Stimulated activated CD4-positive, alpha-beta T cell treated with anti-CD3 and anti-CD28 coated beads, Interleukin-4, amount 100 ng/mL, for 4 hours (primary cell): ENCODE measurements around the gene ATP13A3.

Source experiments
- DNase-seq, 2 experiments: peaks; one replicate each; pipeline ENCODE4 v3.0.0-alpha.2; 2020

ATP13A3 gene

GRCh38 chr3:194439881-194440550 is 46.8 kb downstream of the ATP13A3 start:
- DNase-seq, result no peak

DNA sequence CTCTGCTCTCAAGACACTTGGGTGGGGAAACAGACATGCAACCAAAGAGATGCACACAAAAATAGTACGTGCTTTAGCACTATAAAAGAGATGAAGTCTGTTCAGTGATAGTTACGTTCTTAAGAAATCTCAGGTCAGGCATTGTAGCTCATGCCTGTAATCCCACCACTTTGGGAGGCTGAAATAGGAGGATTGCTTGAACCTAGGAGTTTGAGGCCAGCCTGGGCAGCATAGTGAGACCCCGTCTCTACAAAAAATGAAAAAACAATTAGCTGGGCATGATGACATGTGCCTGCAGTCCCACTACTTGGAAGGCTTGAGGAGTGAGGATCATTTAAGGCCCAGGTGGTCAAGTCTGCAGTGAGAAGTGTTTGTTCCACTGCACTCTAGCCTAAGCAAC is 52.3 kb downstream of the ATP13A3 start:
- no peak for DNase-seq

GRCh38 chr3:194431554-194431953 is 55.2 kb downstream of the ATP13A3 start:
- DNase-seq, result no peak

DNA sequence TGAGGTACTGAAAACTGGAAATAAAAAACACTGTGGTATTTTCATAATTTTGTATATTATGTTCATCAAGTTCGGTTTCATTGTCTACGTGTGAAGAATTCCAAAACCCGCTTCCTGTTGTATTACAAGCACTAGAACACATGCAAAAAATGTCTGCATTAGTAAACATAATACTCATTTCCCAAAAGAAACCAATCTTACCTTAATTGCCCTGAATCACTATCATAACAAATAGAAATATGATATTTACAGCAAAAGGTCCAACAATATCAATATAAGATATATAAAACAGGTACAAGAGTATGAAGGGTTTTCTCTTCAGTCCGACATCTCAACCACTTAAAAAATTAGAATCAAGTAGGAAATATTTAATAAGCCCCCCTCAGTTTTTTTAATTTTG is 61.4 kb downstream of the ATP13A3 start:
- no peak for DNase-seq

DNA sequence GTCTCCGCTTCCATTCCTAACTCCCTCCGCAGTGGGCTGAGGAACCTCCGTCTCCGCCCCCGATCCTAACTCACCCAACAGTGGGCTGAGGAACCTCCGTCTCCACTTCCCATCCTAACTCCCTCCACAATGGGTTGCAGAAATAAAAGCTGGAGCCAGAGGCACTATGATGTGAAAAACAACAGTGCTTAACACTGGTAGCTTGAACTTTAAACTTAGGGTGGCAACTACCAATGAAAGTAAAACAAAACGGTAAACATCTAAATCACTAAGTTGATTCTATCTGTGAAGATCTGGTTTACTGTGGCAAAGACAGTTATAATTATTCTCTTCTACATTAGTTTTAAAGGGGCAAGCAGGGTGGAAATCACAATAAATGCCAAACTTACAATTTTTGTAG is 61.8 kb downstream of the ATP13A3 start:
- DNase-seq, result no peak

DNA sequence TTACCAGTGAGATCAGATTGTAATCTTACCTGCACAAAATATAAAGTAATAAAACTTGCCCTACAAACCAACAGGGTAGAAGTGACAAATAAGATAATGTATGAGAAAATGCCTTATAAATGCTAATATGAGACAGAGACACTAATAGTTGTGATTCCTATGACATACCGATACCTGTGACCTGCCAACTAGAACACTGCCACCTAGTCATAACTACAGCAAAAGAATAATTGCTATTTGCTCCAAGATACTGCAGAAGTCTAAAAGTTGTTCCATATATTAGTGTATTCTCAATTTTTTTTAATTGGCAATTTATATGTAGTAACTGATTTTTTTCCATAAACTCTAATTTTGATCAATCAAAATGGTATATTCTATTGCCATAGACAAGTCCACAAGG is 62.4 kb downstream of the ATP13A3 start:
- no peak for DNase-seq

DNA sequence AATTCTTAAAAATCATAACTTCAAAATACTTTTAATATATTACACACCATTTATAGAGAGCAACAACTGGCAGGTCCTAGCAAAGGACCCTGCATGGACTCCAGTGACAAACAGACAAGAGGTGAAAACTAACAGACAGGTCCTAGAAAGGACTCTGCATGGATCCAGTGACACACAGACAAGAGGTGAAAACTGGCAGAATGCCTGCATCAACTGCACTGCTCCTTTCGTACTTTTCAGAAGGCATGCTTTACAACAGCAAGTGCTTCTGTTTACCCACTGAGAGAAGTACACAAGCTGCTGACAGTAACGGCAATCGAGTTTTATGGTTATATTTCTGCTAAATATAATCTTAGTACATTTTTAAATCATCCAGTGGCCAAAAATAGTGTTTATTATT is 63.5 kb downstream of the ATP13A3 start:
- no peak for DNase-seq

DNA sequence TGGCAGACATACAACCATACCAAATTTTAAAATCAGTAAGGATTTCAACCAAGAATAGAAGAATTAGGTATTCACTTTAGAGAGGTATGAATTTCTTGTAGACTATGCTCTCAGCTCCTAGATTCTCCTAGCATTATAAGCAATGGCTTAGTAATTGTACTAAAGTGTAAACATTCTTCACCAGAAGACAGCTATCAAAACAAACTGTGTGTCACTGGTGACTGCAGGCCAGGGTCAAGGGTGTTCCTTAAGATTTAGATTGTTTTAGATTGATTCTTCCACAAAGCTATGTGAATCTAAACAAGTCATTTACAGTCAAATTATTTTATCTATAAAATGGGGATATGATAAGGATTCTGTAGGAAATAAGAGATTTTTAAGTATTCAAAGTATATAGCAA is 64.6 kb downstream of the ATP13A3 start:
- DNase-seq, result no peak

- DNase-seq, result no peak
Observed at GRCh38 chr3:194418671-194419070, 68.1 kb downstream of the ATP13A3 start.

DNA sequence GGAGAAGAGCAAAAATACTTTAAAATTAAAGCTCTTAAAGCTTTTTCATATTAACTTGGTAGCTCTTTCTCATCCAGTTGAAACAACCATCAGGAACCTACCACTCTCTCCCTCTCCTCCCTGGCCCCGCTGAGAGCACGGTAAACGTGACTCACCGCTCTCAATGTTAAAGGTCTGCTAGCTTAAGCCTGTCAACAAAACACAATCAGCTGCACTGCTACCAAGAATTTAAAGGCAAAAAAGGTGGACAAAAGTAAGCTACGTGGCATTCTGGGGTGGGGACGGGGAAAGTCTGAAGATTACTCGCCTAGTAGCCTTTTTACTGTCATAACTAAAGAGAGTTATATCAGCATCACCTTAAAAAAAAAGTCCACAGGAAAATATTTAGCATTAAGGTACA is 79.4 kb downstream of the ATP13A3 start:
- no peak for DNase-seq

GRCh38 chr3:194405766-194406165 is 81.0 kb downstream of the ATP13A3 start:
- DNase-seq, result no peak

DNA sequence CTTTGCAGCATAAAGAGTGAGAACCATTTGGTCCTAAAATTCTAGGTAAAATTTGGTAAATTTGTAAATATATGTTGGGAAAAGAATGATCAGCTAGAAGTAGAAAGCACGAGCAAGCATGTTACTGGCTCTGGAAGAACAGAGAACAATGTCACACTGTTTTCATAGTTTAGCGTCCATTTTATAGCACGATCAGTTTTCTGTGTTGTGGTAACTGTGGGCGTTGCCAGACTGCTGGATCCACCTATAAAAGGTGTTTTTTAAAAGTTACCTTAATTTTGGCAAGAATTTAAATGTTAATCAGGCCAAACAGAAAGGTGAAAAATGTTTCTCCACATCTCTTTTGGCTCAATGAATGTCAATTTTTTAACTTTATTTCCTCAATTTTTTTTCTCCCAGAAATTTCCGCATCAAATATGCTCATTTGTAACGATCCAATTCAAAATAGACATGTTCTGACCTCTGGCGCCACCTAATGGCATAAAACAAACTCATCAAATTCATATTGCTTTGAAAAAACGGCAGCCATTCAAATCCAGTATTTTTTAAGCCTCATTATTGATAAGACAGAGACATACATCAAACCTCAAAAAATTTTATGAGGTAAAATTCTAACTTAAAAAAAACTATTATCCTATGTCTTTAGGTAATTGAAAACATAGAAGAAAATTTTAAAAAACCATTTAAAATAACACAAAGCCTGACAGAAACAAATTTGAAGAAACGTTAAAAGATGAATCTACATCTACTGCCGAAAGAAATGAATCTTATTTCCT is 82.2 kb downstream of the ATP13A3 start:
- peak in 1 of 2 experiments; percentile 15 for DNase-seq

DNA sequence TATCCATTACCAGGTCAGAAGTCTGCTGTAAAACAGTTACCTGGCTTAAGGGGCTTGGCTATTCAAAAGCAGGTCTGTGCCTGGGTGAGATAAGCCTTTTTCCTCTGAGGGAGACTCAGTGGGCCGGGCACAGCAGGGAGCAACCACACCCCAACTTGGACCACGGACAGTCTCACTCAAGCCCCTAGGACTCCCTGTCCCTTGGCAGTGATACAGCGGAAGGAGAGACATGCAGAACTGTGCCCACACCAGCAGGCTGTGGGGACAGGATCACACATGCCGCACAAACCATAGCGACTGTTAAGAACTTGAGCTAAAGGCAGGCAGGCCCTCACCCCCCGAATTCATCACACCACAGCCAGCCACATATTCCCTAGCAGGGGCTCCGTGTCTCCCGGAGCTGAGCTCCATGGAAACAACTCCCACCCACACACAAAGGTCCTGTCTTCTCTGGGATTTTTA is 84.9 kb downstream of the ATP13A3 start:
- DNase-seq, result no peak

DNA sequence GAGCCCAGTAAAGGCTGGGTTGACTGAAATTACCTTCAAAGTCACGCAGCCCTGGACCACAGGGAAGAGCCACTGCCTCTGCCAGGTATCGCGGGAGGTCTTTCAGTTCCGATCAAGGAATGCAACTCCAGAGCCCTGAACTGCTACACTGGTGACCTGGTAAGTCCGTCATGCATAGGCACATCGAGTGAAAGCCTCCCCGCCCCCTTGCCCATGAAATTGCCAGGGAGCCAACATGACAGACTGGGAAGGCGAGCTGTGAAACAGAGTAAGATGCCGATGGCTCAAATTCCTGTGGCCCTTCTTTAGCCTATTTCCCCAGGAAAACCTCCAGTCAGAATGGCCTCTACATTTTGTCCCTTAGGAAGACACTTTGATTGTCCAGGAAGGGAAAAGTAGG is 85.5 kb downstream of the ATP13A3 start:
- no peak for DNase-seq

DNA sequence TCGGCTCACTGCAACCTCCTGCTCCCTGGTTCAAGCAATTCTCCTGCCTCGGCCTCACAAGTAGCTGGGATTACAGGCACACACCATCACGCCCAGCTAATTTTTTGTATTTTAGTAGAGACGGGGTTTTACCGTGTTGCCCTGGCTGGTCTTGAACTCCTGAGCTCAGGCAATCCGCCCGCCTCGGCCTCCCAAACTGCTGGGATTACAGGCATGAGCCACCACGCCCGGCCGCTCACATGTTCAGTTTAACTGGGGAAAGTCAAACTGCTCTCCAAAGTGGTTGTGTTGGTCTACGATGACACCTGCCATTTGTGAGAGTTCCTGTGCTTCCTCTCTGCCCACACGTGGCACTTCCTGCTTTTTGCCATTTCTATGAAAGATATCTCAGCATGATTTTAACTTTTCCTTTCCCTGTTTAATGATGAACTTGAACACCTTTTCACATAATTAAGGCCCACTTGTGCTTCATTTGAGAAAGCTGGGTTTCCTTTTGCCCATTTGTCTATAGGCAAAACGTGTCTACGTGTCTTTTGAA is 86.9 kb downstream of the ATP13A3 start:
- DNase-seq, result no peak

GRCh38 chr3:194399166-194399565 is 87.6 kb downstream of the ATP13A3 start, which contains the start of gene GP5:
Gene GP5, minus strand, starts transcription at chr3:194399266. Its CDS starts 984 bp downstream, at chr3:194398282.
- no peak for DNase-seq

DNA sequence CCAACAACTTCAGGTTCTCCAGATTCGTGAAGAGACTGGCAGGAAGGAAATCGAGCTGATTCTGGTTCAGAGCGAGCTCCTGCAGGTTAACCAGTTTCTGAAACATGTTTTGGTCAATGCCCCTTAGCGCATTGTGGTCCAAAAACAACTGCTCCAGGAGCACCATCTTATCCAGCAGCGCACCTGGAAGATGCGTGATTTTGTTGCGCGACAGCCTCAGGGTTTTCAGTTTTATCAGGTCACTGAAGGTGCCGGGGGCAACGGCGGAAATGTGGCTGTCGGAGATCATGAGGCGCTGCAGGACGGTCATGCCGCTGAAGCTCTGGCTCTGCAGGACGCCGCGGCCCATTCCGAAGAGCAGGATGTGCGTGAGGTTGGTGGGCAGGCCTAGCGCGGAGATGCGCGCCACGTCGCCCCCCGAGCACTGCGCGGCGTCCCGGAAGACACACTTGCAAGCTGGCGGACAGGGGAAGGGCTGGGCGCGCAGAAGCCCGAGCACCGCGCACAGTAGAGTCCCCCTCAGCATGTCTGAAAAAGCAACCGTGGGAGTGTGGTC is 89.0 kb downstream of the ATP13A3 start:
- peak in 1 of 2 experiments; percentile 25 for DNase-seq

DNA sequence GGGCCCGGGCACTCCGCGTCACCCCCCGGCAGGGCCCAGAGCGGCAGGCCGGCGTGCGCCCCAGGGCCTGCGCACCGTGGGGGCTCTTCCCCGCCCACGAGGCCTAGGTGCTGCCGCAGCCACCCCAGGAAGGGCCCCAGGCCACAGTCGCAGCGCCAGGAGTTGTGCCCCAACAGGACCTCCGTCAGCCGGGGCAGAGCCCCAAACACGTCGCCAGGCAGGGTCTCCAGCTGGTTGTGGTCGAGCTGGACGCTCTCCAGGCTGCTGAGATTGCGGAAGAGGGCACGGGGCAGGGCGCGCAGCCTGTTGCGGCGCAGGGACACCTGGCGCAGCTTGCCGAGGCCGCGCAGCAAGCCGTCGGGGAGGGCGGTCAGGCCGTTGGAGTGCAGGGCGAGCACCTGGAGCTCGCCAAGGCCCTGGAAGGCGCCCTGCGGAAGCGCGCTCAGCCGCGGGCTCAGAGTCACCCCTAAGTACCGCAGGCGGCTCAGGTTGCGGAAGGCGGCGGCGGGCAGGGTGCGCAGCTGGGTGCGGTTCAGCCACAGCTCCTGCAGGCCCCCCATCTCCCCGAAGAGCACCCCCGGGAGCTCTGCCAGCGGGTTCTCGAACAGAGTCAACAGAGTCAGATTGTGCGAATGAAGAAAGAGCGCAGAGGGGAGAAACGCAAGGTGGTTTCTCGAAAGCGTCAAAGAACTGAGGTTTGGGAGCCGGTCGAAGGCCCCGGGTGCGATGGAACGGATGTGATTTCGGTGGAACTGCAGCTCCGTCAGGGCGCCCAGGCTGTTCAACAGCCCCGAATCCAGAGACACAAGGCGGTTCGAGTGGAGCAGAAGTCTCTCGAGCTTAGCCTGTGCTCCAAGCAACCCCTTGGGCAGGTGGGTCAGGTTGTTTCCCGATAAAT is 89.7 kb downstream of the ATP13A3 start:
- peak; percentile 24 to 29 for DNase-seq

DNA sequence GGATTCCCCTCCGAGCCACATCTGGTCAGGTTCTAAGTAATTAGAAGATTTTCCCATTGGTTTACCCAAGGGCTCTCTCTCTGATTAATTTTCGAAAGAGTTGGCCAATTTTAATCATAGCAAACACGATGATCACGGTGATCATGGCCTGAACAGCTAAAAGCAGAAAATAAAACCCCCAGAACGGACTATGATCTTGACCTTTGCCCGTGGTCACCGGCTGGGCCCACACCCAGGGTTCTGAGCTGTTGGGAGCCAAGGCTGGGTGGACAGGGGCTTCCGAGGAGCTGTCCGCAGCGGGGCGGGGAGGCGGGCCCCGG is 90.3 kb downstream of the ATP13A3 start:
- no peak for DNase-seq

DNA sequence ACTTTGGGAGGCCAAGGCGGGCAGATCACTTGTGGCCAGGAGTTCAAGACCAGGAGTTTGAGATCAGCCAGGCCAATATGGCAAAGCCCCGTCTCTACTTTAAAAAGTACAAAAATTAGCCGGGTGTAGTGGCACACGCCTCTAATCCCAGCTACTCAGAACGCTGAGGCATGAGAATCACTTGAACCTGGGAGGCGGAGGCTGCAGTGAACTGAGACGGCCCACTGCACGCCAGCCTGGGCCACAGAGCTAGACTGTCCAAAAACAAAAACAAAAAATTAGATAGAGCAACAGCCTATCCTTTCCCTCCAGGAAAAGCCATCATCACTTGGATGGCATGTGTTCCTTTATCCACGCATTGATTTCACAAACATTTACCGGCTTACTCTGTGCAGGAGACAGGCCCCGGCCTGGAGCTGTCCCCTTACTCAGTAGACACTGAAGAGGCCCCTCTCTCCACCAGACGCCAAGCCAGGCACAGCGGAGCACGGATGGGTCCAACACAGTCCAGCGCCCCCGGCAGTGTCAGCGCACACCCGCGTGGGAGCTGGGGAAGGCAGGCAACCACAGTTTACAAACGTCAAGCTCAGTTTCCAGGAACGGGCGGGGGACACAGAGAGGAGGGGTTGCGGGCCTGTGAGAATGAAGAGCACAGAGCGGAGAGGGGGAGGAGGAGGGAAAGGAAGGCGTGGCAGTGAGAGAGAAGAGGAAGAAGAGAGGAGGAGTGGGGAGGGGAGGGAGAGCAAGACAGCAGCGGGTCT is 90.8 kb downstream of the ATP13A3 start:
- peak; percentile 38 to 82 for DNase-seq

DNA sequence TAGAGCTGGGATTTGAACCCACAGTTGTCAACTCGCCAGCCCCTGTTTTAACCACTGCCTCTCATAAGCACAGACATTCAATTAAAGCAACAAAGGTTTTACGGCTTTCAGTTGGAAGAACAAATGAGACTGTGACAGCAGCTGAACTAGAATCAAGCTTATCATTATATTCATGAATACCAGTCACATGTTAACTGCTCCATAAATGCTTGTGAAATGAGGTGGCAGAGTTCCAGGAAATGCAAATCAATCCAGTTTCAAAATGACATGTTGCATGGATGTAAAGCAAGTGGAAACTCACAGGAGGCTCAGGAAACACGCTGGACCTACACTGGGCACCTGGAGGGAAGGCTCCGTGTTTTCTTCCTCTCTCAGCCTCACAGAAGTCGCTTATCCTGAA is 91.6 kb downstream of the ATP13A3 start:
- no peak for DNase-seq

GRCh38 chr3:194392576-194392975 is 94.2 kb downstream of the ATP13A3 start:
- DNase-seq, result no peak
